Liver (tissue), 3 donors: ENCODE results near the gene SLC49A4.

Experiments
- TF ChIP-seq, protein P1 (sequence below): fragments of 150-350 bp; IDR thresholded peaks from 2 replicates; pipeline ENCODE4 v1.5.1; 2017; ENCODE audit warnings: improper control_type of control experiment, low read depth, low read length; ENCODE audit not compliant: missing input control
- TF ChIP-seq, protein P2 (sequence below): IDR thresholded peaks from 2 replicates; pipeline ENCODE4 v1.6.1; 2016; ENCODE audit warnings: antibody characterized with exemption
- donor health status: healthy.
- donor health status: healthy.

DNA sequence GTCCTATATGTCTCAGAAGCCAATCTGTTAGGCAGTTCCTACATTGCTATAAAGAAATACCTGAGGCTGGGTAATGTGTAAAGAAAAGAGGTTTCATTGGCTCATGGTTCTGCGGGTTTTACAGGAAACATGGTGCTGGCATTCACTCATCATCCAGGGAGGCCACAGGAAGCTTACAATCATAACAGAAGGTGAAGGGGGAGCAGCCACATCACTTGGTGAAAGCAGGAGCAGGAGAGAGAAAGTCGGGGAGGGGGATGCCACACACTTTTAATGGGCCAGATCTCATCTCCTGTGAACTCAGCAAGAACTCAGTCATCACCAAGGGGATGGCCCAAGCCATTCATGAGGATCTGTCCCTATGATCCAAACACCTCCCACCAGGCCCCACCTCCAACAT, 9.1 kb downstream of the SLC49A4 start:
- TF ChIP-seq, protein P1, sequence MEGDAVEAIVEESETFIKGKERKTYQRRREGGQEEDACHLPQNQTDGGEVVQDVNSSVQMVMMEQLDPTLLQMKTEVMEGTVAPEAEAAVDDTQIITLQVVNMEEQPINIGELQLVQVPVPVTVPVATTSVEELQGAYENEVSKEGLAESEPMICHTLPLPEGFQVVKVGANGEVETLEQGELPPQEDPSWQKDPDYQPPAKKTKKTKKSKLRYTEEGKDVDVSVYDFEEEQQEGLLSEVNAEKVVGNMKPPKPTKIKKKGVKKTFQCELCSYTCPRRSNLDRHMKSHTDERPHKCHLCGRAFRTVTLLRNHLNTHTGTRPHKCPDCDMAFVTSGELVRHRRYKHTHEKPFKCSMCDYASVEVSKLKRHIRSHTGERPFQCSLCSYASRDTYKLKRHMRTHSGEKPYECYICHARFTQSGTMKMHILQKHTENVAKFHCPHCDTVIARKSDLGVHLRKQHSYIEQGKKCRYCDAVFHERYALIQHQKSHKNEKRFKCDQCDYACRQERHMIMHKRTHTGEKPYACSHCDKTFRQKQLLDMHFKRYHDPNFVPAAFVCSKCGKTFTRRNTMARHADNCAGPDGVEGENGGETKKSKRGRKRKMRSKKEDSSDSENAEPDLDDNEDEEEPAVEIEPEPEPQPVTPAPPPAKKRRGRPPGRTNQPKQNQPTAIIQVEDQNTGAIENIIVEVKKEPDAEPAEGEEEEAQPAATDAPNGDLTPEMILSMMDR: no peak
- TF ChIP-seq, protein P2, sequence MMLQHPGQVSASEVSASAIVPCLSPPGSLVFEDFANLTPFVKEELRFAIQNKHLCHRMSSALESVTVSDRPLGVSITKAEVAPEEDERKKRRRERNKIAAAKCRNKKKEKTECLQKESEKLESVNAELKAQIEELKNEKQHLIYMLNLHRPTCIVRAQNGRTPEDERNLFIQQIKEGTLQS: no peak
